Spleen (tissue), 11 donors: ENCODE data around the gene MYOCD. TPM values are rescaled to one million over a fixed set of nuclear protein-coding genes. Genes with fewer than 3 reads are reported as not detected.

ENCODE experiments used
- DNase-seq: peaks from one replicate; pipeline ENCODE4 v3.0.0-alpha.2; 2020
- H3K27ac ChIP-seq, 8 donors: fragments of 200-600 bp; sonication (generic) in 7 of 8; 1 replicate in 4 of 8; 2 replicates in 4 of 8; pipeline versions ENCODE4 v1.5.0 to v1.8.0; 2016 to 2021; ENCODE audit warnings: inconsistent platforms in 4 of 8, mild to moderate bottlenecking in 4 of 8, moderate library complexity in 1 of 8
- H3K27me3 ChIP-seq, 7 donors: fragments of 200-600 bp; sonication (generic) in 6 of 7; replicated peaks in 1 of 7; 1 replicate in 4 of 7; 2 replicates in 3 of 7; pipeline versions ENCODE4 v1.5.0 to v1.8.0; 2016 to 2021; ENCODE audit warnings: inconsistent platforms in 3 of 7, mild to moderate bottlenecking in 1 of 7
- H3K36me3 ChIP-seq, 6 donors: fragments of 200-600 bp; sonication (generic) in 5 of 6; 1 replicate in 4 of 6; 2 replicates in 2 of 6; pipeline versions ENCODE4 v1.5.0 to v1.8.0; 2016 to 2021; ENCODE audit warnings: inconsistent platforms in 2 of 6
- H3K4me1 ChIP-seq, 6 donors: fragments of 200-600 bp; sonication (generic) in 5 of 6; 1 replicate in 3 of 6; 2 replicates in 3 of 6; pipeline versions ENCODE4 v1.5.0 to v1.8.0; 2016 to 2021; ENCODE audit warnings: inconsistent platforms in 3 of 6
- H3K4me3 ChIP-seq, 8 donors: fragments of 200-600 bp; sonication (generic) in 7 of 8; 1 replicate in 4 of 8; 2 replicates in 4 of 8; pipeline versions ENCODE4 v1.5.0 to v1.8.0; 2016 to 2021; ENCODE audit warnings: inconsistent platforms in 4 of 8, mild to moderate bottlenecking in 4 of 8, moderate library complexity in 2 of 8
- H3K9me3 ChIP-seq, 8 donors: fragments of 200-600 bp; sonication (generic) in 7 of 8; 1 replicate in 4 of 8; 2 replicates in 4 of 8; pipeline versions ENCODE4 v1.5.0 to v1.8.0; 2016 to 2021; ENCODE audit warnings: inconsistent platforms in 4 of 8
- POLR2A ChIP-seq, 3 donors: fragments of 450-650 bp; IDR thresholded peaks; one replicate each; pipeline ENCODE4 v1.5.1; 2017; ENCODE audit warnings: antibody characterized with exemption in 3 of 3, mild to moderate bottlenecking in 1 of 3
- POLR2AphosphoS5 ChIP-seq, 3 donors: sonication (generic); formaldehyde crosslinking; IDR thresholded peaks; one replicate each; pipeline ENCODE4 v1.5.1; 2017; ENCODE audit warnings: antibody characterized with exemption in 3 of 3
- WGBS, 5 donors: extraction: QIAGEN DNeasy Blood & Tissue Kit in 3 of 5; methylation state at CpG; one replicate each; pipeline versions ENCODE4 v1.1.5 to v1.1.7; 2013 to 2018; 5-methylcytosine and 5-hydroxymethylcytosine counted together
- intact Hi-C: fragments of 100-400 bp; cut with DNase I; formaldehyde crosslinking; loops from one replicate; pipeline ENCODE4 v1.15.0; 2023; ENCODE audit warnings: low total_unique reads
- polyA plus RNA-seq, 3 donors: library from polyadenylated mRNA; stranded (reverse); fragments of 200-250 nt; gene quantifications; one replicate each; pipeline ENCODE4 v1.2.1, GENCODE V29; 2013
- total RNA-seq, 7 donors: library from RNA; depleted of rRNA in 3 of 7; stranded (reverse); fragments of >200 nt in 3 of 7; fragmentation: NEBNext Ultra II Directional in 4 of 7; extraction: Animal tissue kit (Norgen Biotek cat#: 25700) in 4 of 7; gene quantifications; one replicate each; pipeline versions ENCODE4 v1.1.0 to v1.2.1, GENCODE V29; 2016 to 2021
- TF ChIP-seq, protein P1 (sequence below), 11 experiments: fragments of 200-600 bp in 7 of 11; fragments of 450-650 bp in 4 of 11; sonication (generic) in 4 of 11; IDR thresholded peaks in 8 of 11; conservative IDR thresholded peaks in 3 of 11; 1 replicate in 7 of 11; 2 replicates in 4 of 11; pipeline versions ENCODE4 v1.4.0 to v1.8.0; 2016 to 2021; ENCODE audit warnings: antibody characterized with exemption in 11 of 11, inconsistent platforms in 4 of 11, mild to moderate bottlenecking in 1 of 11
- donor health status: healthy with polysubstance abuse.
- donor health status: DM: no; HTN: no; CAD: no; lungs with moderate emphysema.
- donor health status: DM: no; HTN: no; CAD: no.
- donor health status: Bipolar disorder and iron deficiency.
- donor health status: healthy.
- donor health status: DM: no; HTN: no; CAD: no.
- donor health status: DM: yes; HTN: yes; CAD: no.

The MYOCD gene
- total and polyA plus RNA-seq, 10 donors = 0.17 to 2.5 (median 0.74) TPM

DNA sequence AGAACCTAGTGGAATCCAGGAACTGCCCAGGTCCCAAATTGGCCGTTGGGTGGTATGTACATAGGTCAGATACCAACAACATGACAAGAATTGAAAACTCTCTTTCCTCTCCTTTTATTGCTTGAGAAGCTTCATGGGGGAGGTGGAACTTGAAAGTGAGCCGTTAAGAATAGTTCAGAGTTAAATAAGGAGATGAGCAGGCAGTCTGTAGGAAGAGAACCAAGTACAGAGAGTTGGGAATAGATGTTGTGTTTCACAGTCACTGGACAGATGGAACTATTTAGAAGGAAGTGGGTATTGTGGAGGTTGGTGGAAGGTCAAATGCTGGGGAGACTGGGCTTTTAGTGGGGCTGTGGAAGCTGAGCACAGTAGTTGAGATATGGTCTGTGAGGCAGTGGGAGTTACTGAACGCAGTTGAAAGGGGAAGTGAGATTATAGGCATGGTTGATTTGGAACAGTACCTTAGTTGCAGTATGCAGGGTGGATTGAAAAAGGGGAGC, 150.0 kb downstream of the MYOCD start:
- Histone ChIP-seq H3K9me3 (peaks cover 0 to 8% (median 4%) of the 10 kb centered on the region in 8 donors), H3K36me3 (no peaks in the 10 kb centered on the region), H3K27me3 (no peaks in the 10 kb centered on the region), H3K4me3 (no peak overlapping the region), H3K4me1 (peaks cover 0 to 7% (median 0%) of the 10 kb centered on the region in 6 donors), H3K27ac (peak overlapping the region in 2 of 8 donors; percentile 15)
- no peak for TF ChIP-seq POLR2A (IDR thresholded peaks at IDR 0.05)
- TF ChIP-seq POLR2AphosphoS5 (IDR thresholded peaks at IDR 0.05) = no peak
- TF ChIP-seq, protein P1, sequence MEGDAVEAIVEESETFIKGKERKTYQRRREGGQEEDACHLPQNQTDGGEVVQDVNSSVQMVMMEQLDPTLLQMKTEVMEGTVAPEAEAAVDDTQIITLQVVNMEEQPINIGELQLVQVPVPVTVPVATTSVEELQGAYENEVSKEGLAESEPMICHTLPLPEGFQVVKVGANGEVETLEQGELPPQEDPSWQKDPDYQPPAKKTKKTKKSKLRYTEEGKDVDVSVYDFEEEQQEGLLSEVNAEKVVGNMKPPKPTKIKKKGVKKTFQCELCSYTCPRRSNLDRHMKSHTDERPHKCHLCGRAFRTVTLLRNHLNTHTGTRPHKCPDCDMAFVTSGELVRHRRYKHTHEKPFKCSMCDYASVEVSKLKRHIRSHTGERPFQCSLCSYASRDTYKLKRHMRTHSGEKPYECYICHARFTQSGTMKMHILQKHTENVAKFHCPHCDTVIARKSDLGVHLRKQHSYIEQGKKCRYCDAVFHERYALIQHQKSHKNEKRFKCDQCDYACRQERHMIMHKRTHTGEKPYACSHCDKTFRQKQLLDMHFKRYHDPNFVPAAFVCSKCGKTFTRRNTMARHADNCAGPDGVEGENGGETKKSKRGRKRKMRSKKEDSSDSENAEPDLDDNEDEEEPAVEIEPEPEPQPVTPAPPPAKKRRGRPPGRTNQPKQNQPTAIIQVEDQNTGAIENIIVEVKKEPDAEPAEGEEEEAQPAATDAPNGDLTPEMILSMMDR (IDR thresholded peaks at IDR 0.05 in 8 of 11, conservative IDR thresholded peaks at IDR 0.05 in 3 of 11) = no peak
- WGBS, 5 donors = 45 to 51% (median 49%) methylated on average over 3 of the region's 3 CpGs
- no peak for DNase-seq
- intact Hi-C loops = no loop called here

Other genes with a start within 250 kb of the MYOCD start
- gene ARHGAP44, start 123.6 kb downstream of the MYOCD start, total RNA-seq = 1 to 10 TPM; 1.2 to 2.6 (median 1.7) TPM
- gene ARHGAP44, start 123.6 kb downstream of the MYOCD start, polyA plus RNA-seq = under 1 TPM; 0.54 to 0.99 (median 0.70) TPM